HepG2 (cell line): ENCODE measurements around the gene C21orf58. TPM values are rescaled to one million over a fixed set of nuclear protein-coding genes. Genes with fewer than 3 reads are reported as not detected.

Experiments
- ATF1 ChIP-seq: IDR thresholded peaks from 2 replicates; pipeline ENCODE4 v1.6.1; 2016; ENCODE audit warnings: mild to moderate bottlenecking, control low read depth
- E2F2 ChIP-seq: sonication (generic); formaldehyde crosslinking; IDR thresholded peaks from 2 replicates; pipeline ENCODE4 v1.4.0; 2020; ENCODE audit warnings: missing genetic modification reagents, borderline replicate concordance
- GLI4 ChIP-seq: sonication (generic); formaldehyde crosslinking; IDR thresholded peaks from 2 replicates; pipeline ENCODE4 v1.5.1; 2020; ENCODE audit warnings: missing genetic modification reagents, mild to moderate bottlenecking, moderate library complexity, borderline replicate concordance
- HDAC2 ChIP-seq: sonication (generic); formaldehyde crosslinking; IDR thresholded peaks from 2 replicates; pipeline ENCODE4 v1.4.0; 2020; ENCODE audit warnings: missing genetic modification reagents
- HMGXB4 ChIP-seq, 2 experiments: sonication (generic) in 1 of 2; formaldehyde crosslinking in 1 of 2; IDR thresholded peaks; 2 replicates each; pipeline versions ENCODE4 v1.4.0 to v1.6.1; 2018 to 2020; ENCODE audit warnings: missing genetic modification reagents in 2 of 2, borderline replicate concordance in 1 of 2, low read depth in 1 of 2, mild to moderate bottlenecking in 1 of 2, missing biosample characterization in 1 of 2
- IKZF4 ChIP-seq: sonication (generic); formaldehyde crosslinking; IDR thresholded peaks from 2 replicates; pipeline ENCODE4 v1.5.1; 2020; ENCODE audit warnings: borderline replicate concordance, mild to moderate bottlenecking, low read depth, missing genetic modification reagents; ENCODE audit errors: not compliant biosample characterization
- KDM1A ChIP-seq: IDR thresholded peaks from 2 replicates; pipeline ENCODE4 v1.6.1; 2016; ENCODE audit warnings: missing compliant biosample characterization
- KLF12 ChIP-seq: sonication (generic); formaldehyde crosslinking; IDR thresholded peaks from 2 replicates; pipeline ENCODE4 v1.4.0; 2020; ENCODE audit warnings: missing genetic modification reagents, borderline replicate concordance
- MTF2 ChIP-seq: sonication (generic); formaldehyde crosslinking; IDR thresholded peaks from 2 replicates; pipeline ENCODE4 v1.5.0; 2020; ENCODE audit warnings: missing genetic modification reagents, borderline replicate concordance
- MYPOP ChIP-seq: sonication (generic); formaldehyde crosslinking; IDR thresholded peaks from 2 replicates; pipeline ENCODE4 v1.8.1; 2023; ENCODE audit warnings: mild to moderate bottlenecking, moderate library complexity, missing genetic modification reagents
- PHF8 ChIP-seq: sonication (generic); formaldehyde crosslinking; IDR thresholded peaks from 2 replicates; pipeline ENCODE4 v1.5.0; 2020; ENCODE audit warnings: missing genetic modification reagents
- RARA ChIP-seq: IDR thresholded peaks from 2 replicates; pipeline ENCODE4 v1.6.1; 2016; ENCODE audit warnings: missing genetic modification reagents, missing compliant biosample characterization
- SIX1 ChIP-seq: sonication (generic); formaldehyde crosslinking; IDR thresholded peaks from 2 replicates; pipeline ENCODE4 v1.4.0; 2020; ENCODE audit warnings: missing genetic modification reagents, borderline replicate concordance
- SMC3 ChIP-seq: IDR thresholded peaks from 2 replicates; pipeline ENCODE4 v1.6.1; 2011; ENCODE audit warnings: low read length, improper control_type of control experiment
- ZNF235 ChIP-seq: sonication (generic); formaldehyde crosslinking; IDR thresholded peaks from 2 replicates; pipeline ENCODE4 v1.8.1; 2023; ENCODE audit warnings: mild to moderate bottlenecking, missing genetic modification reagents, borderline replicate concordance
- ZNF547 ChIP-seq: sonication (generic); formaldehyde crosslinking; IDR thresholded peaks from 2 replicates; pipeline ENCODE4 v1.5.1; 2020; ENCODE audit warnings: mild to moderate bottlenecking, missing genetic modification reagents
- ZNF674 ChIP-seq: sonication (generic); formaldehyde crosslinking; IDR thresholded peaks from 2 replicates; pipeline ENCODE4 v1.5.0; 2020; ENCODE audit warnings: low read depth, mild to moderate bottlenecking, missing genetic modification reagents
- ZNF724P ChIP-seq: sonication (generic); formaldehyde crosslinking; IDR thresholded peaks from 2 replicates; pipeline ENCODE4 v1.8.0; 2022; ENCODE audit warnings: missing genetic modification reagents, borderline replicate concordance
- polyA plus RNA-seq, 8 experiments: library from polyadenylated mRNA; depleted of rRNA in 3 of 8; stranded (reverse) in 7 of 8; unstranded in 1 of 8; fragments of >200 nt; fragmentation: Illumina TruSeq in 4 of 8; extraction: Trizol in 4 of 8; gene quantifications; 2 replicates each; pipeline versions ENCODE4 v1.2.1 to v1.2.3, GENCODE V29; 2011 to 2016; ENCODE audit warnings: low read depth in 4 of 8, missing spikeins in 1 of 8, mixed read lengths in 1 of 8; ENCODE audit not compliant: insufficient read depth in 1 of 8
- total RNA-seq, 5 experiments: library from RNA; depleted of rRNA; stranded (reverse); fragments of >200 nt; fragmentation: Illumina TruSeq; extraction: Trizol; gene quantifications; 2 replicates each; pipeline ENCODE4 v1.2.3, GENCODE V29; 2016; ENCODE audit warnings: low read depth in 1 of 5
- TF ChIP-seq, protein P1 (sequence below): sonication (generic); formaldehyde crosslinking; conservative IDR thresholded peaks from 2 replicates; pipeline ENCODE4 v1.5.0; 2020; ENCODE audit warnings: missing genetic modification reagents
- TF ChIP-seq, protein P2 (sequence below): sonication (generic); formaldehyde crosslinking; IDR thresholded peaks from 2 replicates; pipeline ENCODE4 v1.4.0; 2020; ENCODE audit warnings: missing genetic modification reagents
- TF ChIP-seq, protein P3 (sequence below): sonication (generic); formaldehyde crosslinking; IDR thresholded peaks from 2 replicates; pipeline ENCODE4 v1.4.0; 2020; ENCODE audit warnings: mild to moderate bottlenecking, missing genetic modification reagents

The C21orf58 gene
- total and polyA plus RNA-seq, 2 of the 13 experiments (the other 11 are each of a cell fraction or from before 2014, with no cell fraction given), result 3.5 to 6.8 TPM

- TF ChIP-seq HMGXB4 (CRISPR knock-in tag; IDR thresholded peaks at IDR 0.05; ENCODE audit: borderline replicate concordance in 1 of 2, low read depth in 1 of 2), result no peak; a peak in 1 of 4 replicates
- TF ChIP-seq, protein P1, sequence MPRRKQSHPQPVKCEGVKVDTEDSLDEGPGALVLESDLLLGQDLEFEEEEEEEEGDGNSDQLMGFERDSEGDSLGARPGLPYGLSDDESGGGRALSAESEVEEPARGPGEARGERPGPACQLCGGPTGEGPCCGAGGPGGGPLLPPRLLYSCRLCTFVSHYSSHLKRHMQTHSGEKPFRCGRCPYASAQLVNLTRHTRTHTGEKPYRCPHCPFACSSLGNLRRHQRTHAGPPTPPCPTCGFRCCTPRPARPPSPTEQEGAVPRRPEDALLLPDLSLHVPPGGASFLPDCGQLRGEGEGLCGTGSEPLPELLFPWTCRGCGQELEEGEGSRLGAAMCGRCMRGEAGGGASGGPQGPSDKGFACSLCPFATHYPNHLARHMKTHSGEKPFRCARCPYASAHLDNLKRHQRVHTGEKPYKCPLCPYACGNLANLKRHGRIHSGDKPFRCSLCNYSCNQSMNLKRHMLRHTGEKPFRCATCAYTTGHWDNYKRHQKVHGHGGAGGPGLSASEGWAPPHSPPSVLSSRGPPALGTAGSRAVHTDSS (CRISPR knock-in tag), result no peak
- 0 out of 2 replicates have a peak, but pooled peaks have one; percentile 7 for TF ChIP-seq RARA (CRISPR knock-in tag)
- 0 out of 2 replicates have a peak, but pooled peaks have one; percentile 47 for TF ChIP-seq MYPOP (CRISPR knock-in tag)
- no peak for TF ChIP-seq HDAC2 (CRISPR knock-in tag)
- TF ChIP-seq E2F2 (CRISPR knock-in tag), result peak; percentile 63; the same call in 1 of the 2 replicates
- no peak for TF ChIP-seq ATF1
- TF ChIP-seq, protein P2, sequence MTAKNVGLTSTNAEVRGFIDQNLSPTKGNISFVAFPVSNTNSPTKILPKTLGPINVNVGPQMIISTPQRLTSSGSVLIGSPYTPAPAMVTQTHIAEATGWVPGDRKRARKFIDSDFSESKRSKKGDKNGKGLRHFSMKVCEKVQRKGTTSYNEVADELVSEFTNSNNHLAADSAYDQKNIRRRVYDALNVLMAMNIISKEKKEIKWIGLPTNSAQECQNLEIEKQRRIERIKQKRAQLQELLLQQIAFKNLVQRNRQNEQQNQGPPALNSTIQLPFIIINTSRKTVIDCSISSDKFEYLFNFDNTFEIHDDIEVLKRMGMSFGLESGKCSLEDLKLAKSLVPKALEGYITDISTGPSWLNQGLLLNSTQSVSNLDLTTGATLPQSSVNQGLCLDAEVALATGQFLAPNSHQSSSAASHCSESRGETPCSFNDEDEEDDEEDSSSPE (CRISPR knock-in tag), result peak; percentile 11; the same call in 1 of the 2 replicates
- no peak for TF ChIP-seq GLI4
- 0 out of 2 replicates have a peak, but pooled peaks have one; percentile 71 for TF ChIP-seq MTF2
- TF ChIP-seq ZNF547 (CRISPR knock-in tag), result no peak
- TF ChIP-seq, protein P3, sequence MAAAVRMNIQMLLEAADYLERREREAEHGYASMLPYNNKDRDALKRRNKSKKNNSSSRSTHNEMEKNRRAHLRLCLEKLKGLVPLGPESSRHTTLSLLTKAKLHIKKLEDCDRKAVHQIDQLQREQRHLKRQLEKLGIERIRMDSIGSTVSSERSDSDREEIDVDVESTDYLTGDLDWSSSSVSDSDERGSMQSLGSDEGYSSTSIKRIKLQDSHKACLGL (CRISPR knock-in tag), result 0 out of 2 replicates have a peak, but pooled peaks have one; percentile 6
- TF ChIP-seq ZNF674 (CRISPR knock-in tag), result no peak
- no peak for TF ChIP-seq KDM1A (CRISPR knock-in tag)
- TF ChIP-seq SMC3, result no peak
- no peak for TF ChIP-seq ZNF235
- 0 out of 2 replicates have a peak, but pooled peaks have one; percentile 20 for TF ChIP-seq ZNF724P (CRISPR knock-in tag)
- TF ChIP-seq KLF12 (CRISPR knock-in tag), result peak; percentile 75; the same call in 1 of the 2 replicates
- no peak for TF ChIP-seq SIX1
- TF ChIP-seq PHF8, result peak; percentile 72
- no peak for TF ChIP-seq IKZF4 (CRISPR knock-in tag)
Measured at GRCh38 chr21:46324390-46325072, 861 bp upstream of the C21orf58 start (continued).
